A549 (cell line): ENCODE measurements around the gene MAD1L1.

ENCODE experiments used
- BHLHE40 ChIP-seq: IDR thresholded peaks from 2 replicates; pipeline ENCODE4 v1.6.1; 2012; ENCODE audit warnings: low read depth, low read length, inconsistent platforms
- CEBPB ChIP-seq, 2 experiments: fragments of >200 bp in 1 of 2; sonication (Bioruptor Twin) in 1 of 2; formaldehyde crosslinking in 1 of 2; IDR thresholded peaks; 2 replicates each; pipeline ENCODE4 v1.6.1; 2012 to 2016
- CHD2 ChIP-seq: fragments of 150-350 bp; IDR thresholded peaks from 2 replicates; pipeline ENCODE4 v1.6.1; 2014; ENCODE audit warnings: low read length; ENCODE audit not compliant: partially characterized antibody
- CTCF ChIP-seq: fragments of >200 bp; sonication (Bioruptor Twin); formaldehyde crosslinking; IDR thresholded peaks from 3 replicates; pipeline ENCODE4 v1.5.1; 2016
- EP300 ChIP-seq, 2 experiments: fragments of >200 bp; sonication (Bioruptor Twin); formaldehyde crosslinking; IDR thresholded peaks; 2 replicates in 1 of 2; 3 replicates in 1 of 2; pipeline ENCODE4 v1.6.1; 2016 to 2017
- FOSL2 ChIP-seq, 2 experiments: fragments of 450-650 bp in 1 of 2; fragments of >200 bp in 1 of 2; sonication (Bioruptor Twin) in 1 of 2; formaldehyde crosslinking; IDR thresholded peaks; 2 replicates each; pipeline versions ENCODE4 v1.5.0 to v1.6.1; 2016 to 2020; ENCODE audit warnings: mild to moderate bottlenecking in 1 of 2, moderate library complexity in 1 of 2
- JUNB ChIP-seq: fragments of >200 bp; sonication (Bioruptor Twin); formaldehyde crosslinking; IDR thresholded peaks from 2 replicates; pipeline ENCODE4 v1.6.1; 2016
- MAX ChIP-seq: IDR thresholded peaks from 2 replicates; pipeline ENCODE4 v1.6.1; 2012
- POLR2A ChIP-seq: IDR thresholded peaks from 2 replicates; pipeline ENCODE4 v1.6.1; 2012; ENCODE audit warnings: mild to moderate bottlenecking, low read length
- POLR2AphosphoS2 ChIP-seq: conservative IDR thresholded peaks from 2 replicates; pipeline ENCODE4 v1.6.1; 2012; ENCODE audit warnings: low read length, improper control_type of control experiment, inconsistent platforms
- REST ChIP-seq: fragments of 200-600 bp; sonication (generic); IDR thresholded peaks from 2 replicates; pipeline ENCODE4 v1.6.1; 2016; ENCODE audit warnings: antibody characterized with exemption, mild to moderate bottlenecking, moderate library complexity
- RFX5 ChIP-seq: fragments of 450-650 bp; IDR thresholded peaks from 2 replicates; pipeline ENCODE4 v1.7.1; 2014; ENCODE audit warnings: antibody characterized with exemption, mild to moderate bottlenecking, moderate library complexity
- RNF2 ChIP-seq: fragments of 200-600 bp; sonication (generic); IDR thresholded peaks from 2 replicates; pipeline ENCODE4 v1.6.1; 2016; ENCODE audit warnings: low read depth, mild to moderate bottlenecking, antibody characterized with exemption, moderate library complexity, borderline replicate concordance

- no peak for TF ChIP-seq EP300 (IDR thresholded peaks at IDR 0.05)
- no peak for TF ChIP-seq RNF2
- TF ChIP-seq JUNB = no peak
- TF ChIP-seq CTCF = no peak
- TF ChIP-seq CEBPB (IDR thresholded peaks at IDR 0.05) = no peak
- TF ChIP-seq POLR2AphosphoS2 = no peak
- no peak for TF ChIP-seq REST
- TF ChIP-seq POLR2A = no peak
- no peak for TF ChIP-seq CHD2
- no peak for TF ChIP-seq MAX
- TF ChIP-seq FOSL2 (IDR thresholded peaks at IDR 0.05) = no peak
- TF ChIP-seq FOSL2 (CRISPR knock-in tag; IDR thresholded peaks at IDR 0.05) = no peak
- TF ChIP-seq RFX5 = no peak
- TF ChIP-seq BHLHE40 = no peak
These were observed 50.3 kb downstream of the MAD1L1 start for GRCh38 chr7:2182461-2182860.
